Measurements from ENCODE around the gene RAET1G. TPM values are rescaled to one million over a fixed set of nuclear protein-coding genes. Genes with fewer than 3 reads are reported as not detected.

The RAET1G gene
- total RNA-seq, 1 experiment from 2014 or later, result 1.2 TPM

- TF ChIP-seq TCF7L2 (IDR thresholded peaks at IDR 0.05; ENCODE audit: low read depth, low read length) (no peak), REST (IDR thresholded peaks at IDR 0.05; ENCODE audit: insufficient read depth in 1 of 2, low read depth in 2 of 2, low read length in 1 of 2) (no peak), CTCF (IDR thresholded peaks at IDR 0.05) (no peak), SIN3A (IDR thresholded peaks at IDR 0.05; ENCODE audit: borderline replicate concordance, insufficient read depth, low read depth, low read length) (no peak), POLR2AphosphoS5 (IDR thresholded peaks at IDR 0.05; ENCODE audit: low read depth, low read length) (no peak)
- H3K36me3 ChIP-seq (ENCODE audit: control insufficient read depth, insufficient read depth, low read length), result no peaks in the 10 kb centered on the region
- H3K4me1 ChIP-seq (ENCODE audit: control insufficient read depth, insufficient read depth, low read length), result no peaks in the 10 kb centered on the region
- intact Hi-C loops (cut with micrococcal nuclease; ENCODE audit: unreplicated experiment), result no loop called here
- ChIA-PET POLR2A (no interaction called here), CTCF (no interaction called here)
- no peak overlapping the region for H3K27ac ChIP-seq (ENCODE audit: low read length)
- BruUV-seq (replicated peaks), result no TSS peak
- peaks cover 19% of the 10 kb centered on the region for H3K27me3 ChIP-seq (ENCODE audit: control insufficient read depth, insufficient read depth, low read length)
- H3K4me3 ChIP-seq (ENCODE audit: low read depth in 2 of 2, low read length in 2 of 2), result no peak overlapping the region
- ATAC-seq (no peak), DNase-seq (ENCODE audit: low read depth, low spot score) (no peak)
- in situ Hi-C loops (cut with HindIII; ENCODE audit: low pct_unique_long_range_greater_than_20kb, low sequenced_read_pairs), result no loop called here
- H3K9me3 ChIP-seq (ENCODE audit: control insufficient read depth, insufficient read depth, low read depth, low read length), result no peaks in the 10 kb centered on the region
Measured at GRCh38 chr6:149950423-149950822, 27.5 kb upstream of the RAET1G start.

- ATAC-seq (no peak), DNase-seq (ENCODE audit: low read depth, low spot score) (no peak)
- intact Hi-C loops (cut with micrococcal nuclease; ENCODE audit: unreplicated experiment), result no loop called here
- H3K27ac ChIP-seq (ENCODE audit: low read length), result no peak overlapping the region
- H3K9me3 ChIP-seq (ENCODE audit: control insufficient read depth, insufficient read depth, low read depth, low read length), result no peaks in the 10 kb centered on the region
- TF ChIP-seq CTCF (IDR thresholded peaks at IDR 0.05) (no peak), TCF7L2 (IDR thresholded peaks at IDR 0.05; ENCODE audit: low read depth, low read length) (no peak), REST (IDR thresholded peaks at IDR 0.05; ENCODE audit: insufficient read depth in 1 of 2, low read depth in 2 of 2, low read length in 1 of 2) (no peak), POLR2AphosphoS5 (IDR thresholded peaks at IDR 0.05; ENCODE audit: low read depth, low read length) (no peak), SIN3A (IDR thresholded peaks at IDR 0.05; ENCODE audit: borderline replicate concordance, insufficient read depth, low read depth, low read length) (no peak)
- no peak overlapping the region for H3K4me3 ChIP-seq (ENCODE audit: low read depth in 2 of 2, low read length in 2 of 2)
- H3K4me1 ChIP-seq (ENCODE audit: control insufficient read depth, insufficient read depth, low read length), result no peaks in the 10 kb centered on the region
- in situ Hi-C loops (cut with HindIII; ENCODE audit: low pct_unique_long_range_greater_than_20kb, low sequenced_read_pairs), result no loop called here
- H3K27me3 ChIP-seq (ENCODE audit: control insufficient read depth, insufficient read depth, low read length), result peaks cover 16% of the 10 kb centered on the region
- ChIA-PET CTCF (interaction anchor here (0.6 kb wide), 1 partner anchor 110 kb away, joined by 6 read pairs; no protein-coding TSS in a partner anchor), POLR2A (no interaction called here)
- BruUV-seq (replicated peaks), result no TSS peak
- no peaks in the 10 kb centered on the region for H3K36me3 ChIP-seq (ENCODE audit: control insufficient read depth, insufficient read depth, low read length)
Measured at GRCh38 chr6:149948616-149949015, 25.7 kb upstream of the RAET1G start.

Measured in Panc1 (cell line).